Vagina (tissue), 2 donors: Measurements from ENCODE around the gene IFNE.

ENCODE experiments used
- POLR2A ChIP-seq, 2 donors: fragments of 450-650 bp; IDR thresholded peaks; one replicate each; pipeline ENCODE4 v1.6.1; 2017; ENCODE audit warnings: antibody characterized with exemption in 2 of 2, mild to moderate bottlenecking in 2 of 2, moderate library complexity in 2 of 2
- POLR2AphosphoS5 ChIP-seq, 2 donors: sonication (generic); formaldehyde crosslinking; IDR thresholded peaks; one replicate each; pipeline ENCODE4 v1.9.0; 2017; ENCODE audit warnings: antibody characterized with exemption in 2 of 2, mild to moderate bottlenecking in 2 of 2, low read depth in 1 of 2; ENCODE audit not compliant: insufficient read depth in 1 of 2

GRCh38 chr9:21521448-21521847 is 39.3 kb upstream of the IFNE start:
- no peak for TF ChIP-seq POLR2AphosphoS5 (IDR thresholded peaks at IDR 0.05; ENCODE audit: insufficient read depth in 1 of 2, low read depth in 1 of 2)
- TF ChIP-seq POLR2A (IDR thresholded peaks at IDR 0.05) = no peak
